SU-DHL-6 (cell line): ENCODE data around the gene PRKAR1B.

ENCODE experiments used
- H2AFZ ChIP-seq: fragments of 200-600 bp; sonication (generic); 2 replicates; pipeline ENCODE4 v1.6.1; 2014; ENCODE audit warnings: low read depth, mild to moderate bottlenecking, moderate library complexity, mixed read lengths, antibody characterized with exemption, low read length; ENCODE audit not compliant: severe bottlenecking
- H3F3A ChIP-seq: fragments of 200-600 bp; shearing (Covaris generic); 2 replicates; pipeline ENCODE4 v1.6.0; 2016; ENCODE audit warnings: antibody characterized with exemption, mild to moderate bottlenecking; ENCODE audit not compliant: insufficient read depth
- H3K27ac ChIP-seq: fragments of 200-600 bp; sonication (generic); 2 replicates; pipeline ENCODE4 v1.5.1; 2016; ENCODE audit warnings: low read depth, mild to moderate bottlenecking, low read length, moderate library complexity, mixed read lengths
- H3K27me3 ChIP-seq: fragments of 200-600 bp; sonication (generic), shearing (Covaris generic); 2 replicates; pipeline ENCODE4 v1.6.0; 2014; ENCODE audit warnings: mild to moderate bottlenecking, low read length
- H3K36me3 ChIP-seq: fragments of 200-600 bp; sonication (generic); 2 replicates; pipeline ENCODE4 v1.6.1; 2014; ENCODE audit warnings: mild to moderate bottlenecking, low read length, mixed read lengths
- H3K4me2 ChIP-seq: fragments of 300-600, 200-600 bp; shearing (Covaris generic), sonication (generic); 2 replicates; pipeline ENCODE4 v1.6.0; 2014; ENCODE audit warnings: low read length, low read depth, mild to moderate bottlenecking; ENCODE audit not compliant: poor library complexity, severe bottlenecking
- H3K4me3 ChIP-seq: fragments of 200-600 bp; sonication (generic); 2 replicates; pipeline ENCODE4 v1.5.1; 2014; ENCODE audit warnings: antibody characterized with exemption, low read length, mild to moderate bottlenecking, mixed read lengths; ENCODE audit not compliant: insufficient read depth, poor library complexity, severe bottlenecking
- H3K79me2 ChIP-seq: fragments of 200-600 bp; sonication (generic); 2 replicates; pipeline ENCODE4 v1.6.1; 2014; ENCODE audit warnings: mild to moderate bottlenecking, low read length, moderate library complexity; ENCODE audit not compliant: insufficient read depth
- H3K9ac ChIP-seq: fragments of 200-600 bp; sonication (generic); 2 replicates; pipeline ENCODE4 v1.7.0; 2014; ENCODE audit warnings: mild to moderate bottlenecking, low read length
- H3K9me2 ChIP-seq: fragments of 200-600 bp; sonication (generic); replicated peaks from 2 replicates; pipeline ENCODE4 v1.6.1; 2014; ENCODE audit warnings: low read length; ENCODE audit not compliant: insufficient read depth
- H3K9me3 ChIP-seq: fragments of 200-600 bp; sonication (generic); 2 replicates; pipeline ENCODE4 v1.6.1; 2014; ENCODE audit warnings: low read length, mixed read lengths; ENCODE audit not compliant: insufficient read depth
- H4K20me1 ChIP-seq: fragments of 200-600 bp; sonication (generic); 2 replicates; pipeline ENCODE4 v1.6.1; 2014; ENCODE audit warnings: low read depth, mild to moderate bottlenecking, antibody characterized with exemption, low read length, moderate library complexity, mixed read lengths
- CTCF ChIP-seq: fragments of 200-600 bp; sonication (generic); IDR thresholded peaks from one replicate; pipeline ENCODE4 v1.5.1; 2017; ENCODE audit warnings: antibody characterized with exemption, mild to moderate bottlenecking, low read length, moderate library complexity; ENCODE audit not compliant: insufficient read depth, poor library complexity, severe bottlenecking
- EZH2phosphoT487 ChIP-seq: fragments of 200-600 bp; sonication (generic), shearing (Covaris generic); conservative IDR thresholded peaks from 2 replicates; pipeline ENCODE4 v1.6.1; 2018; ENCODE audit warnings: mild to moderate bottlenecking, antibody characterized with exemption, low read length, moderate library complexity, mixed read lengths

The PRKAR1B gene

GRCh38 chr7:587767-588166 lies 139.3 kb downstream of the PRKAR1B start:
- Histone ChIP-seq H3K27me3 (no peaks in the 10 kb centered on the region), H3K9me2 (no peaks in the 10 kb centered on the region), H2AFZ (no peak overlapping the region), H3K4me2 (no peak overlapping the region), H3K27ac (no peak overlapping the region), H3K79me2 (no peaks in the 10 kb centered on the region), H3F3A (no peaks in the 10 kb centered on the region), H4K20me1 (no peaks in the 10 kb centered on the region), H3K9me3 (no peaks in the 10 kb centered on the region), H3K9ac (no peak overlapping the region), H3K4me3 (no peak overlapping the region), H3K36me3 (no peaks in the 10 kb centered on the region; the same call in 1 of the 2 replicates)
- no peak for TF ChIP-seq CTCF

- Histone ChIP-seq H3F3A (no peaks in the 10 kb centered on the region), H3K4me2 (no peak overlapping the region), H3K27ac (no peak overlapping the region), H3K27me3 (no peaks in the 10 kb centered on the region), H3K9me2 (no peaks in the 10 kb centered on the region), H3K36me3 (no peaks in the 10 kb centered on the region; the same call in 1 of the 2 replicates), H2AFZ (no peak overlapping the region), H3K9ac (no peak overlapping the region), H3K79me2 (no peaks in the 10 kb centered on the region), H4K20me1 (no peaks in the 10 kb centered on the region), H3K4me3 (no peak overlapping the region), H3K9me3 (no peaks in the 10 kb centered on the region)
- no peak for TF ChIP-seq CTCF
- no peak for TF ChIP-seq EZH2phosphoT487
These were observed 140.6 kb downstream of the PRKAR1B start for GRCh38 chr7:586494-586893.

- no peak overlapping the region for H3K4me2 ChIP-seq
- no peaks in the 10 kb centered on the region for H3K27me3 ChIP-seq
- H2AFZ ChIP-seq = no peak overlapping the region
- no peaks in the 10 kb centered on the region for H4K20me1 ChIP-seq
- TF ChIP-seq EZH2phosphoT487 (no peak), CTCF (no peak)
- H3K27ac ChIP-seq = no peak overlapping the region
- no peaks in the 10 kb centered on the region for H3K79me2 ChIP-seq
- H3K9me3 ChIP-seq = no peaks in the 10 kb centered on the region
- no peaks in the 10 kb centered on the region for H3F3A ChIP-seq
- H3K4me3 ChIP-seq = no peak overlapping the region
- H3K36me3 ChIP-seq = no peaks in the 10 kb centered on the region; the same call in 1 of the 2 replicates
- H3K9me2 ChIP-seq = no peaks in the 10 kb centered on the region
- H3K9ac ChIP-seq = no peak overlapping the region
These were observed 141.2 kb downstream of the PRKAR1B start for GRCh38 chr7:585873-586272.
